Type B pancreatic cell (in vitro differentiated cells): ENCODE measurements around the gene MYO3A. TPM values are rescaled to one million over a fixed set of nuclear protein-coding genes. Genes with fewer than 3 reads are reported as not detected.

Experiments used
- DNase-seq: peaks from one replicate; pipeline ENCODE4 v3.0.0; 2021; ENCODE audit warnings: mixed read lengths; ENCODE audit not compliant: unreplicated experiment; ENCODE audit errors: extremely low spot score
- H3K27ac Mint-ChIP-seq: 2 replicates; pipeline ENCODE4 v1.8.0; 2021; ENCODE audit warnings: mild to moderate bottlenecking, mixed read lengths
- H3K27me3 Mint-ChIP-seq: 2 replicates; pipeline ENCODE4 v1.8.0; 2021; ENCODE audit warnings: mixed read lengths
- H3K36me3 Mint-ChIP-seq: 2 replicates; pipeline ENCODE4 v1.8.0; 2021; ENCODE audit warnings: mixed read lengths
- H3K4me1 Mint-ChIP-seq: one replicate; pipeline ENCODE4 v1.8.0; 2021; ENCODE audit warnings: mixed read lengths; ENCODE audit not compliant: unreplicated experiment
- H3K4me3 Mint-ChIP-seq: 2 replicates; pipeline ENCODE4 v1.8.0; 2021; ENCODE audit warnings: mild to moderate bottlenecking, mixed read lengths
- H3K9me3 Mint-ChIP-seq: 2 replicates; pipeline ENCODE4 v1.8.0; 2021; ENCODE audit warnings: mixed read lengths
- total RNA-seq: library from RNA; stranded (reverse); gene quantifications from 2 replicates; pipeline ENCODE4 v1.2.1, GENCODE V29; 2021; ENCODE audit warnings: low replicate concordance
- TF ChIP-seq, protein P1 (sequence below): fragments of 200-600 bp; sonication (generic); conservative IDR thresholded peaks from 2 replicates; pipeline ENCODE4 v1.5.0; 2021; ENCODE audit warnings: antibody characterized with exemption, mild to moderate bottlenecking

The MYO3A gene
- total RNA-seq, 1 donor from 2014 or later: 11.2 TPM

DNA sequence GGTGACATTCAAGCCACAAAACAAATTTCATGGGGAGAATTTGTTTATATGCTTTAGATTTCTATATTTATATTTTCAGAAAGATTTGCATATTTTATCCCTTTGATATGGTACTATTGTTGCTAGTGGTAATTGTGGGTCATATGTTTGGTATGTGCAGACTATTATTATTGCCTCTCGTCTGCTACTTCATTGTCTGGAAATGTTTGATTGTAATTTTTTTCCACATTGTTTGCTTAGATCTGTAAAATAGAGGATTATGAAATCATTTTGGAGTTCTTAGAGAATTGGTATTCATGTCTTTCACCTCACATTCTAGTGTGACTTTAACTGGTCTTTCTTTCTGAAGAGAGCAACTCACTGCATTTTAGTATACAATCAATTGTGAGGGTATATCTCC lies 44.7 kb downstream of the MYO3A start:
- H3K4me3 Mint-ChIP-seq: no peak overlapping the region
- H3K36me3 Mint-ChIP-seq: peaks cover 10% of the 10 kb centered on the region
- H3K27ac Mint-ChIP-seq: no peak overlapping the region
- TF ChIP-seq, protein P1, sequence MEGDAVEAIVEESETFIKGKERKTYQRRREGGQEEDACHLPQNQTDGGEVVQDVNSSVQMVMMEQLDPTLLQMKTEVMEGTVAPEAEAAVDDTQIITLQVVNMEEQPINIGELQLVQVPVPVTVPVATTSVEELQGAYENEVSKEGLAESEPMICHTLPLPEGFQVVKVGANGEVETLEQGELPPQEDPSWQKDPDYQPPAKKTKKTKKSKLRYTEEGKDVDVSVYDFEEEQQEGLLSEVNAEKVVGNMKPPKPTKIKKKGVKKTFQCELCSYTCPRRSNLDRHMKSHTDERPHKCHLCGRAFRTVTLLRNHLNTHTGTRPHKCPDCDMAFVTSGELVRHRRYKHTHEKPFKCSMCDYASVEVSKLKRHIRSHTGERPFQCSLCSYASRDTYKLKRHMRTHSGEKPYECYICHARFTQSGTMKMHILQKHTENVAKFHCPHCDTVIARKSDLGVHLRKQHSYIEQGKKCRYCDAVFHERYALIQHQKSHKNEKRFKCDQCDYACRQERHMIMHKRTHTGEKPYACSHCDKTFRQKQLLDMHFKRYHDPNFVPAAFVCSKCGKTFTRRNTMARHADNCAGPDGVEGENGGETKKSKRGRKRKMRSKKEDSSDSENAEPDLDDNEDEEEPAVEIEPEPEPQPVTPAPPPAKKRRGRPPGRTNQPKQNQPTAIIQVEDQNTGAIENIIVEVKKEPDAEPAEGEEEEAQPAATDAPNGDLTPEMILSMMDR: no peak
- no peaks in the 10 kb centered on the region for H3K4me1 Mint-ChIP-seq
- DNase-seq: no peak
- H3K27me3 Mint-ChIP-seq: no peaks in the 10 kb centered on the region
- peaks cover 3% of the 10 kb centered on the region for H3K9me3 Mint-ChIP-seq

DNA sequence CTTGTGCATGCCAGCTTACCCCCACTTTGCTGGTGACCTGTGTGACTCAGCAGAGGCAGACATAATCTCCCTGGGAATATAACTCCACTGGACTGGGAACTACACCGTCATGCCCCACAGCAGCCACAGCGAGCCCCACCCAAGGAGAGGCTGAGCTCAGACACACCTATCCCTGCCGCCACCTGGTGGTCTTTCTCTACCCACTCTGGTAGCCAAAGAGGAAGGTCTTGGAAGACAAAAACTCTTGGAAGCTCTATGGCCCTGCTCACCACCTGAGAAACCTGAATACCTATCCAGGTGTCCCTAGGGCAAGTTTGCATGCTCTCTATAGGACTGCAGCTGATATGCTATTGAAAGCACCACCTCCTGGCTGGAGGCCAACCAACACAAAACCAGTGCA lies 48.1 kb downstream of the MYO3A start:
- H3K27ac Mint-ChIP-seq: no peak overlapping the region
- TF ChIP-seq, protein P1: no peak
- peaks cover 12% of the 10 kb centered on the region for H3K9me3 Mint-ChIP-seq

DNA sequence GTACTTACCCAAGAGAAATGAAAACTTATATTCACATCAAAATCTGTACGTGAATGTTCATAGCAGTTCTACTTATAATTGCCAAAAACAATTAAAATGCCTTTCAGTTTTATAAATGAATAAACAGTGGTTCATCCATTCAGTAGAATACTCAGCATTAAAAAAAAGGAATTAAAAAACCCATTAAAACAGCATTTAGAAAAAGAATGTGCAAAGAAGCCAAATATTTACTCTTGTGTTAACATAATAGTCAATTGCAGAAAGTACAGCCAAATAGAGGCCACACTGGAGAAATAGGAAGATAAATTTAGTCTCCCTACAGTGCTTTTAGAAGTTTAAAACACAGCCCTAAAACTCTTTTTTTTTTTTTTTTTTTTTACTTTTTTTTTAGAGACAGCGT lies 54.6 kb downstream of the MYO3A start:
- peaks cover 3% of the 10 kb centered on the region for H3K27me3 Mint-ChIP-seq

More for the DNA sequence above, 48.1 kb downstream of the MYO3A start:
- Mint-ChIP-seq H3K27me3 (no peaks in the 10 kb centered on the region), H3K4me1 (no peaks in the 10 kb centered on the region), H3K36me3 (peaks cover 11% of the 10 kb centered on the region), H3K4me3 (no peak overlapping the region)
- DNase-seq: no peak

DNA sequence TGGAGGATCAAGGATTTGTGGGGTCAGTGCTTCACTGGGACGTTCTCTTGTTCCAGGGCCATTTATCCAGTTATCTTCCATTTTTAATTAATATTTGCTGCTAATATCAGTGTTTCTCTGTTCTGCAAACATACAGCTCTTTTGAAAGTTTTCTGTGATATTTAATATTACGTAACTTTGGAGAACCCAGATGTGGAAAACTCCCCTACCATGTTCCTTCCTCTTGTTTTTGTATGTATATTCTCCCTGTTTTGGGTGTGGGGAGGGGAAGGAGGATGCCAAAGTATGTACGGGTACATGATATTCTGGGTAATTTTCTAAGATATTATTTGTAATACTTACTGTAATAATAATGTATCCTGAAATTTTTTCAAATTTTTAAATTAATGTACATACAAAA lies 55.9 kb downstream of the MYO3A start:
- Mint-ChIP-seq H3K9me3 (peaks cover 5% of the 10 kb centered on the region), H3K36me3 (no peaks in the 10 kb centered on the region), H3K4me3 (no peak overlapping the region), H3K4me1 (no peaks in the 10 kb centered on the region), H3K27ac (no peak overlapping the region), H3K27me3 (peaks cover 4% of the 10 kb centered on the region)
- no peak for DNase-seq
- TF ChIP-seq, protein P1: no peak

More for the DNA sequence above, 54.6 kb downstream of the MYO3A start:
- DNase-seq: no peak
- TF ChIP-seq, protein P1: no peak
- Mint-ChIP-seq H3K4me3 (no peak overlapping the region), H3K4me1 (no peaks in the 10 kb centered on the region), H3K27ac (no peak overlapping the region), H3K9me3 (peaks cover 13% of the 10 kb centered on the region), H3K36me3 (peaks cover 3% of the 10 kb centered on the region)

DNA sequence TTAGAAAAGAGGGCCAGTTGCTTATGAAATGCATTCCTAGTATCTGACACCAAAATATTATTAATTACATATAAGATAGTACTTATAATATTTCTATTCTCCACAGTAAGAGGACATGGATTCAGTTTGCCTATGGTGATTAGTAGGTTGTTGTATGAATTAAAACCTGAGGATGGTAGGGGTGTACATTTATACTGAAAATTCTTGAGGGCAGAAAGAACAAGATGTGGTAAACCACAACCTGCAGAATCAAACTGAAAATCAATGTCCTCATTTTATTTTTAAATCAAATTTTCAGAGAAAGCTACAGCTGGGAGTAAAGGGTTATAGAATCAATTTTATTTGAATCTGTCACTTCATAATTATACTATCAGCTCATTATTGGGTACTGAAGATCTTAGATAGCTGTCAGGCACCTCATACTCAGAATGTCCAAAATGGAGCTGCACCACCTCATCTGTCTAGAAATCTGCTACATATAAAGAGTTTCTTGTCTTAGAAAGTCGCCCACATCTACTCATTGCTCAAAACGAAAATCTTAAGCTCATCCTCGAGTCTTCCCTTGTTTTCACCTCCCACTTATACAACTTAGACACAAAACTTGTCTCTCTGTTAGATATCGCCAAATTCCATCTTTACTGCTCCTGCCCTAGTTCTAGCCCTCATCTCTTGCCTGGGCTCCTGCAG lies 65.4 kb downstream of the MYO3A start:
- no peak overlapping the region for H3K27ac Mint-ChIP-seq
- TF ChIP-seq, protein P1: no peak
- no peaks in the 10 kb centered on the region for H3K27me3 Mint-ChIP-seq
- H3K4me3 Mint-ChIP-seq: no peak overlapping the region
- no peaks in the 10 kb centered on the region for H3K9me3 Mint-ChIP-seq
- H3K4me1 Mint-ChIP-seq: no peaks in the 10 kb centered on the region
- H3K36me3 Mint-ChIP-seq: no peaks in the 10 kb centered on the region
- DNase-seq: no peak
